OCI-LY1 (cell line): ENCODE measurements around the gene DNAJB6.

Experiments used
- H2AFZ ChIP-seq: fragments of 200-600 bp; sonication (generic), shearing (Covaris generic); 2 replicates; pipeline ENCODE4 v1.6.0; 2014; ENCODE audit warnings: antibody characterized with exemption, mild to moderate bottlenecking, low read length
- H3F3A ChIP-seq: fragments of 200-600 bp; sonication (generic), shearing (Covaris generic); 2 replicates; pipeline ENCODE4 v1.6.0; 2014; ENCODE audit warnings: mild to moderate bottlenecking, antibody characterized with exemption, low read length, moderate library complexity; ENCODE audit not compliant: insufficient read depth
- H3K27ac ChIP-seq: fragments of 200-600 bp; sonication (generic); 2 replicates; pipeline ENCODE4 v1.5.1; 2014; ENCODE audit warnings: low read length, mixed run types, mild to moderate bottlenecking, low read depth; ENCODE audit not compliant: poor library complexity, severe bottlenecking
- H3K27me3 ChIP-seq: fragments of 200-600 bp; sonication (generic); 2 replicates; pipeline ENCODE4 v1.6.0; 2014; ENCODE audit warnings: antibody characterized with exemption, mild to moderate bottlenecking, low read length, moderate library complexity; ENCODE audit not compliant: insufficient read depth
- H3K36me3 ChIP-seq: fragments of 200-600 bp; sonication (generic); 2 replicates; pipeline ENCODE4 v1.6.1; 2014; ENCODE audit warnings: mild to moderate bottlenecking, antibody characterized with exemption, low read length, moderate library complexity, mixed read lengths; ENCODE audit not compliant: insufficient read depth
- H3K4me1 ChIP-seq: fragments of 200-600 bp; sonication (generic); 2 replicates; pipeline ENCODE4 v1.5.1; 2014; ENCODE audit warnings: mild to moderate bottlenecking, low read length, moderate library complexity; ENCODE audit not compliant: insufficient read depth, severe bottlenecking
- H3K4me2 ChIP-seq: fragments of 200-600 bp; sonication (generic), shearing (Covaris generic); 2 replicates; pipeline ENCODE4 v1.6.1; 2014; ENCODE audit warnings: low read length
- H3K4me3 ChIP-seq: fragments of 200-600 bp; sonication (generic); 2 replicates; pipeline ENCODE4 v1.5.1; 2014; ENCODE audit warnings: low read length, low read depth, mild to moderate bottlenecking, mixed read lengths; ENCODE audit not compliant: poor library complexity, severe bottlenecking
- H3K79me2 ChIP-seq: fragments of 200-600 bp; shearing (Covaris generic); 2 replicates; pipeline ENCODE4 v1.6.1; 2016; ENCODE audit warnings: mixed run types, low read length, mixed read lengths; ENCODE audit not compliant: insufficient read depth
- H3K9ac ChIP-seq: fragments of 200-600 bp; sonication (generic), shearing (Covaris generic); 2 replicates; pipeline ENCODE4 v1.6.1; 2014; ENCODE audit warnings: mild to moderate bottlenecking, low read length, mixed read lengths
- H3K9me2 ChIP-seq: fragments of 200-600 bp; sonication (generic), shearing (Covaris generic); 2 replicates; pipeline ENCODE4 v1.6.1; 2014; ENCODE audit warnings: low read depth, mild to moderate bottlenecking, low read length, mixed read lengths
- H3K9me3 ChIP-seq: fragments of 200-600 bp; shearing (Covaris generic); 2 replicates; pipeline ENCODE4 v1.6.1; 2014; ENCODE audit warnings: low read length, mixed read lengths
- H4K20me1 ChIP-seq: fragments of 200-600 bp; sonication (generic), shearing (Covaris generic); 2 replicates; pipeline ENCODE4 v1.6.0; 2016; ENCODE audit warnings: mild to moderate bottlenecking, low read length; ENCODE audit not compliant: insufficient read depth
- CTCF ChIP-seq: fragments of 200-600 bp; sonication (generic), shearing (Covaris generic); IDR thresholded peaks from 2 replicates; pipeline ENCODE4 v1.5.1; 2017; ENCODE audit warnings: mild to moderate bottlenecking, antibody characterized with exemption, low read length, moderate library complexity, mixed read lengths
- EZH2 ChIP-seq: fragments of 200-600 bp; sonication (generic), shearing (Covaris generic); IDR thresholded peaks from 2 replicates; pipeline ENCODE4 v1.8.0; 2017; ENCODE audit warnings: borderline replicate concordance, mixed run types, mild to moderate bottlenecking, antibody characterized with exemption, low read length, moderate library complexity, mixed read lengths

Gene DNAJB6

DNA sequence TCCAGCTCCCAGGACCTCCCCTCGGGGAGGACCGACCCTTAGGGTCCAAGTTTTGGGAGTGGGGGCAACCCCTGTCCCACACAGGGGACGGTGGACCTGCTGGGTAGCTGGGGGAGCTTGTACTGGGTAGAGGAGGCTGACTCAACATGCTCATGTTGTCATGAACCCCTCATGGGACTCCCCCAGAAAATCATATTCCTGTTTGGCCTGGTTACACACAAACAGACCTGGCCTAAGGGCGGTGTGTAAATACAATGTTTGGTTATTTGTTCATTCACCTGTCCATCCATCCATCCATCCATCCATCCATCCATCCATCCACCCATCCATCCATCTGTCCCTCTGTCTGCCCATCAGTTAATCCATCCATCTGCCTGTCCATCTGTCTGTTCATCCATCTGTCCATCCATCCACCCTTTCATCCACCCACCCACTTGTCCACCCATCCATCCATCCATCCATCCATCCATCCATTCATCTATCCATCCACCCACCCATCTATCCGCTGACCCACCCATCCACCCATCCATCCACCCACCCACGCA lies 92.9 kb downstream of the DNAJB6 start:
- TF ChIP-seq EZH2 (no peak), CTCF (no peak)
- Histone ChIP-seq H3K9me3 (no peaks in the 10 kb centered on the region), H3K27me3 (peaks cover 4% of the 10 kb centered on the region; the same call in 1 of the 2 replicates)

DNA sequence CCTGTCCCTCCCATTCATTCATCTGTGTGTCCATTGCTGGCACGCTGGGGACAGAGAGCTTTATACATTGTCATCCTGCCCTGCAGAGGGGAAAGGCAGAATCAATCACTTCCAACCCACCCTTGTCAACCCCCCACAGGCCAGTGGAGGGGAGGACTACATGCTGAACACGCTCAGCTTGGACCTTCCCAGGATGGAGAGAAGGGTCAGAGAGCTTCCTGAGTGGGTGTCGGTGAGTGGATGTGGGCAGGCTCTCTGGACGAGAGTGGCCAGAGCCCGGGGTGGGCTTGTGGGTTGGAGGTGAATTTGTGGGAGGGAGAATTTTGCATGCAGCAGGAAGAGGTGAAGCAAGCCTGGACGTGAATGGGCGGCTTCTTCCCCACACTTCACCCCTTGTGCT lies 93.9 kb downstream of the DNAJB6 start:
- TF ChIP-seq EZH2 (no peak), CTCF (no peak)
- H3K9ac ChIP-seq, result no peak overlapping the region

More for the DNA sequence above, 92.9 kb downstream of the DNAJB6 start:
- no peaks in the 10 kb centered on the region for H3K36me3 ChIP-seq
- H3K4me3 ChIP-seq, result no peak overlapping the region
- no peaks in the 10 kb centered on the region for H3F3A ChIP-seq
- no peaks in the 10 kb centered on the region for H3K9me2 ChIP-seq
- H3K4me2 ChIP-seq, result no peak overlapping the region
- H3K27ac ChIP-seq, result no peak overlapping the region
- H3K79me2 ChIP-seq, result no peaks in the 10 kb centered on the region
- no peak overlapping the region for H2AFZ ChIP-seq
- H4K20me1 ChIP-seq, result no peaks in the 10 kb centered on the region
- H3K9ac ChIP-seq, result no peak overlapping the region
- no peaks in the 10 kb centered on the region for H3K4me1 ChIP-seq

GRCh38 chr7:157431173-157431950 lies 94.6 kb downstream of the DNAJB6 start:
- Histone ChIP-seq H3K27ac (no peak overlapping the region), H3F3A (peaks cover 3% of the 10 kb centered on the region; the same call in 1 of the 2 replicates), H3K9me3 (no peaks in the 10 kb centered on the region), H3K36me3 (no peaks in the 10 kb centered on the region), H3K9ac (no peak overlapping the region), H2AFZ (no peak overlapping the region), H3K27me3 (peaks cover 4% of the 10 kb centered on the region; the same call in 1 of the 2 replicates), H3K4me3 (no peak overlapping the region), H3K9me2 (no peaks in the 10 kb centered on the region), H3K79me2 (no peaks in the 10 kb centered on the region), H3K4me1 (no peaks in the 10 kb centered on the region), H3K4me2 (no peak overlapping the region), H4K20me1 (no peaks in the 10 kb centered on the region)
- no peak for TF ChIP-seq EZH2
- no peak for TF ChIP-seq CTCF

More for the DNA sequence above, 93.9 kb downstream of the DNAJB6 start:
- Histone ChIP-seq H3K4me3 (no peak overlapping the region), H3K79me2 (no peaks in the 10 kb centered on the region), H3K9me3 (no peaks in the 10 kb centered on the region), H3K4me1 (no peaks in the 10 kb centered on the region), H3K27me3 (peaks cover 4% of the 10 kb centered on the region; the same call in 1 of the 2 replicates), H3K27ac (no peak overlapping the region), H3K4me2 (no peak overlapping the region), H2AFZ (no peak overlapping the region), H4K20me1 (no peaks in the 10 kb centered on the region), H3K9me2 (no peaks in the 10 kb centered on the region), H3K36me3 (no peaks in the 10 kb centered on the region), H3F3A (no peaks in the 10 kb centered on the region)
